ENCODE data around the gene DNAH2. TPM values are rescaled to one million over a fixed set of nuclear protein-coding genes. Genes with fewer than 3 reads are reported as not detected.

The DNAH2 gene
- total and polyA plus RNA-seq, 2 of the 4 experiments (the other 2 are of a cell fraction), result under 0.01 to 0.02 TPM

DNA sequence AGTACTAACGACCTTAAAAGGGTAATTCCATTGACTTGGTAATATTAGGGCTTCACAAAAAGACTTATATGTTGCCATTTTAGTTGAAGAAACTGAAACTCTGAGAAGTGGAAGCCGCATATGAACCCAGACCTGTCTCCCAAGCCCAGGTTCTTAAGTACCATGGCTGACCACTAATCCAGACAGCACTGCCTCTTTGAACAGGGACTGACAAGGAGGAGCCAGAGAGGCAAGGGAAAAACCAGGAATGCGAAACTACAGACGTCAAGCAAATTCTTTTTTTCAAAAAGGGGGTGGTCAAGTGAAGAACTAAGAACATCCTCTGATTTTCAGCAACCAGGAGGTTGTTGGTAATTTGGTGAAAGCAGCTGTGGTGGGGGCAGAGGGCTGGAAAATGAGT lies 155.5 kb downstream of the DNAH2 start:
- intact Hi-C loops (cut with micrococcal nuclease) (no loop called here), in situ Hi-C loops (cut with MboI; ENCODE audit: low sequenced_read_pairs) (no loop called here), dilution Hi-C loops (cut with HindIII; ENCODE audit: low sequenced_read_pairs, unreplicated experiment) (no loop called here)
- Histone ChIP-seq H2AFZ (replicated peaks; ENCODE audit: low read length, poor library complexity) (no peak overlapping the region), H3K4me1 (ENCODE audit: control insufficient read depth, insufficient read depth, low read length) (no peaks in the 10 kb centered on the region), H3K9me1 (ENCODE audit: insufficient read depth, low read length) (no peaks in the 10 kb centered on the region; the same call in 1 of the 2 replicates), H3K56ac (ENCODE audit: extremely low read depth, insufficient read depth, low read length) (no peak overlapping the region), H3K4ac (ENCODE audit: low read depth, low read length) (no peak overlapping the region), H2BK120ac (ENCODE audit: low read depth, low read length) (no peak overlapping the region), H3K79me1 (ENCODE audit: low read depth in 1 of 2, low read length in 2 of 2) (peaks cover 7 to 13% of the 10 kb centered on the region in 2 experiments), H3K23ac (ENCODE audit: low read depth, low read length) (no peak overlapping the region), H2BK5ac (ENCODE audit: low read depth, low read length, poor library complexity, severe bottlenecking) (no peak overlapping the region), H3K36me3 (ENCODE audit: control insufficient read depth, insufficient read depth, low read length) (peaks cover 9% of the 10 kb centered on the region; the same call in 1 of the 2 replicates), H3K9me3 (ENCODE audit: control insufficient read depth, insufficient read depth, low read length) (no peaks in the 10 kb centered on the region), H3K9ac (ENCODE audit: low read depth, low read length) (no peak overlapping the region), H2BK20ac (ENCODE audit: low read depth, low read length) (no peak overlapping the region), H3K27me3 (ENCODE audit: control insufficient read depth, insufficient read depth, low read length) (no peaks in the 10 kb centered on the region), H2BK15ac (ENCODE audit: low read depth, low read length) (no peak overlapping the region), H4K8ac (ENCODE audit: low read depth in 2 of 2, low read length in 2 of 2) (no peak overlapping the region), H4K20me1 (ENCODE audit: insufficient read depth, low read length) (no peaks in the 10 kb centered on the region), H2AK5ac (ENCODE audit: low read depth, low read length) (no peak overlapping the region), H4K5ac (ENCODE audit: low read depth, low read length) (no peak overlapping the region), H3K14ac (replicated peaks; ENCODE audit: low read depth, low read length) (no peak overlapping the region), H2AK9ac (replicated peaks; ENCODE audit: low read depth, low read length, poor library complexity) (no peak overlapping the region), H3K4me2 (ENCODE audit: low read depth, low read length) (no peak overlapping the region), H3K27ac (ENCODE audit: insufficient read depth, low read length) (no peak overlapping the region), H3K4me3 (ENCODE audit: insufficient read depth, low read depth, low read length) (no peak overlapping the region), H3K18ac (ENCODE audit: low read depth, low read length) (no peak overlapping the region), H4K91ac (ENCODE audit: insufficient read depth, low read depth, low read length) (no peak overlapping the region)
- ATAC-seq (ENCODE audit: low read depth) (no peak), DNase-seq (peak; percentile 30)
- BruUV-seq (replicated peaks), result no TSS peak
- ChIA-PET CTCF (no interaction called here), POLR2A (ENCODE audit: unreplicated experiment) (no interaction called here)
- WGBS, 2 experiments (ENCODE audit: extremely low coverage in 2 of 2, insufficient read length in 1 of 2), result 82% methylated on average over 3 of the region's 4 CpGs; no CpG with 5 or more reads in 1 of the 2 experiments
- no peak for TF ChIP-seq MAZ (IDR thresholded peaks at IDR 0.05; ENCODE audit: borderline replicate concordance, low read depth, low read length)
